Neural progenitor cell (in vitro differentiated cells): Measurements from ENCODE around the gene KITLG. TPM values are rescaled to one million over a fixed set of nuclear protein-coding genes. Genes with fewer than 3 reads are reported as not detected.

Experiments
- DNase-seq: peaks from one replicate; pipeline ENCODE4 v3.0.0-alpha.2; 2016; ENCODE audit warnings: low spot score
- H2AFZ ChIP-seq: fragments of 200-600 bp; sonication (generic); replicated peaks from 2 replicates; pipeline ENCODE4 v1.6.1; 2016; ENCODE audit warnings: antibody characterized with exemption
- H3F3A ChIP-seq: fragments of 200-600 bp; sonication (generic); 2 replicates; pipeline ENCODE4 v1.6.1; 2016; ENCODE audit warnings: antibody characterized with exemption, low read depth
- H3K27ac ChIP-seq: fragments of 200-600 bp; sonication (generic); 2 replicates; pipeline ENCODE4 v1.5.1; 2016; ENCODE audit warnings: mild to moderate bottlenecking
- H3K27me3 ChIP-seq: fragments of 200-600 bp; sonication (generic); 2 replicates; pipeline ENCODE4 v1.6.1; 2016; ENCODE audit warnings: mild to moderate bottlenecking, moderate library complexity
- H3K36me3 ChIP-seq: fragments of 200-600 bp; sonication (generic); 2 replicates; pipeline ENCODE4 v1.5.1; 2016
- H3K4me1 ChIP-seq: fragments of 200-600 bp; sonication (generic); 2 replicates; pipeline ENCODE4 v1.6.1; 2016; ENCODE audit warnings: mixed run types
- H3K4me2 ChIP-seq: fragments of 200-600 bp; sonication (generic); 2 replicates; pipeline ENCODE4 v1.6.1; 2016
- H3K4me3 ChIP-seq: fragments of 200-600 bp; sonication (generic); 2 replicates; pipeline ENCODE4 v1.5.1; 2016
- H3K79me2 ChIP-seq: fragments of 200-600 bp; sonication (generic); 2 replicates; pipeline ENCODE4 v1.6.1; 2016; ENCODE audit warnings: low read depth
- H3K9ac ChIP-seq: fragments of 200-600 bp; sonication (generic); 2 replicates; pipeline ENCODE4 v1.6.1; 2016
- H3K9me3 ChIP-seq: fragments of 200-600 bp; sonication (generic); 2 replicates; pipeline ENCODE4 v1.5.1; 2016; ENCODE audit warnings: low read depth
- H4K20me1 ChIP-seq: fragments of 200-600 bp; sonication (generic); 2 replicates; pipeline ENCODE4 v1.6.1; 2016; ENCODE audit warnings: low read depth
- H3K27ac Mint-ChIP-seq: 3 replicates; pipeline ENCODE4 v1.8.0; 2021; ENCODE audit warnings: mixed read lengths
- H3K27me3 Mint-ChIP-seq: 2 replicates; pipeline ENCODE4 v1.8.0; 2022; ENCODE audit warnings: low read depth, mild to moderate bottlenecking, inconsistent platforms, moderate library complexity, mixed read lengths; ENCODE audit not compliant: insufficient read depth
- H3K36me3 Mint-ChIP-seq: 3 replicates; pipeline ENCODE4 v1.8.0; 2021; ENCODE audit warnings: mixed read lengths
- H3K4me1 Mint-ChIP-seq: 3 replicates; pipeline ENCODE4 v1.8.0; 2021; ENCODE audit warnings: mixed read lengths
- H3K4me3 Mint-ChIP-seq: 3 replicates; pipeline ENCODE4 v1.8.0; 2021; ENCODE audit warnings: mild to moderate bottlenecking, moderate library complexity, mixed read lengths
- H3K9me3 Mint-ChIP-seq: 3 replicates; pipeline ENCODE4 v1.8.0; 2020; ENCODE audit warnings: mixed read lengths
- CTCF ChIP-seq: fragments of 200-600 bp; sonication (generic); IDR thresholded peaks from 2 replicates; pipeline ENCODE4 v1.5.1; 2017; ENCODE audit warnings: antibody characterized with exemption, mild to moderate bottlenecking
- EZH2 ChIP-seq: fragments of 200-600 bp; sonication (generic); IDR thresholded peaks from 2 replicates; pipeline ENCODE4 v1.6.1; 2017; ENCODE audit warnings: antibody characterized with exemption, mild to moderate bottlenecking, moderate library complexity
- EZH2phosphoT487 ChIP-seq: fragments of 200-600 bp; sonication (generic); IDR thresholded peaks from 2 replicates; pipeline ENCODE4 v1.6.1; 2017; ENCODE audit warnings: antibody characterized with exemption
- total RNA-seq: library from RNA; depleted of rRNA; stranded (reverse); fragments of >200 nt; gene quantifications from 2 replicates; pipeline ENCODE4 v1.2.3, GENCODE V29; 2015; ENCODE audit warnings: low replicate concordance

KITLG gene
- total RNA-seq, 1 donor from 2014 or later, result 1.0 TPM

- no peak overlapping the region for H3K27ac ChIP-seq
- H3K4me3 Mint-ChIP-seq, result no peak overlapping the region
- no peaks in the 10 kb centered on the region for H3K27me3 ChIP-seq
- no peaks in the 10 kb centered on the region for H3K4me1 Mint-ChIP-seq
- no peaks in the 10 kb centered on the region for H4K20me1 ChIP-seq
- no peaks in the 10 kb centered on the region for H3F3A ChIP-seq
- no peaks in the 10 kb centered on the region for H3K9me3 Mint-ChIP-seq
- no peak overlapping the region for H3K27ac Mint-ChIP-seq
- no peaks in the 10 kb centered on the region for H3K79me2 ChIP-seq
- H3K9me3 ChIP-seq, result no peaks in the 10 kb centered on the region
- no peak overlapping the region for H3K9ac ChIP-seq
- H3K4me1 ChIP-seq, result no peaks in the 10 kb centered on the region
- no peak for TF ChIP-seq EZH2phosphoT487
- TF ChIP-seq EZH2, result no peak
- TF ChIP-seq CTCF, result no peak
- H3K4me3 ChIP-seq, result no peak overlapping the region
- H3K36me3 Mint-ChIP-seq, result peaks cover 21% of the 10 kb centered on the region
- DNase-seq, result no peak
- no peak overlapping the region for H2AFZ ChIP-seq
- no peaks in the 10 kb centered on the region for H3K27me3 Mint-ChIP-seq
- no peaks in the 10 kb centered on the region for H3K36me3 ChIP-seq
- no peak overlapping the region for H3K4me2 ChIP-seq
Measured at GRCh38 chr12:88520436-88520820, 59.8 kb downstream of the KITLG start.

GRCh38 chr12:88519802-88520435 lies 60.4 kb downstream of the KITLG start:
- no peak for DNase-seq
- no peak overlapping the region for H3K27ac ChIP-seq
- no peaks in the 10 kb centered on the region for H3K27me3 Mint-ChIP-seq
- H3K4me3 ChIP-seq, result no peak overlapping the region
- no peaks in the 10 kb centered on the region for H3K79me2 ChIP-seq
- H2AFZ ChIP-seq, result no peak overlapping the region
- H3K36me3 Mint-ChIP-seq, result peaks cover 20% of the 10 kb centered on the region
- H3K9me3 Mint-ChIP-seq, result no peaks in the 10 kb centered on the region
- no peak for TF ChIP-seq CTCF
- TF ChIP-seq EZH2phosphoT487, result no peak
- TF ChIP-seq EZH2, result no peak
- no peaks in the 10 kb centered on the region for H3F3A ChIP-seq
- H3K4me1 ChIP-seq, result no peaks in the 10 kb centered on the region
- no peak overlapping the region for H3K4me2 ChIP-seq
- H4K20me1 ChIP-seq, result no peaks in the 10 kb centered on the region
- H3K36me3 ChIP-seq, result no peaks in the 10 kb centered on the region
- no peaks in the 10 kb centered on the region for H3K9me3 ChIP-seq
- no peaks in the 10 kb centered on the region for H3K27me3 ChIP-seq
- no peaks in the 10 kb centered on the region for H3K4me1 Mint-ChIP-seq
- no peak overlapping the region for H3K4me3 Mint-ChIP-seq
- H3K9ac ChIP-seq, result no peak overlapping the region
- H3K27ac Mint-ChIP-seq, result no peak overlapping the region

- Histone ChIP-seq H2AFZ (no peak overlapping the region), H3K79me2 (no peaks in the 10 kb centered on the region), H3K9ac (no peak overlapping the region), H3K4me2 (no peak overlapping the region), H3K27ac (no peak overlapping the region), H3K27me3 (no peaks in the 10 kb centered on the region), H3F3A (no peaks in the 10 kb centered on the region), H3K4me3 (no peak overlapping the region), H4K20me1 (no peaks in the 10 kb centered on the region), H3K36me3 (no peaks in the 10 kb centered on the region), H3K4me1 (no peaks in the 10 kb centered on the region), H3K9me3 (no peaks in the 10 kb centered on the region)
- H3K36me3 Mint-ChIP-seq, result peaks cover 18% of the 10 kb centered on the region
- no peak for TF ChIP-seq EZH2
- TF ChIP-seq CTCF, result no peak
- no peak for TF ChIP-seq EZH2phosphoT487
- no peaks in the 10 kb centered on the region for H3K4me1 Mint-ChIP-seq
- no peak for DNase-seq
- H3K27me3 Mint-ChIP-seq, result no peaks in the 10 kb centered on the region
- no peak overlapping the region for H3K4me3 Mint-ChIP-seq
- no peaks in the 10 kb centered on the region for H3K9me3 Mint-ChIP-seq
- no peak overlapping the region for H3K27ac Mint-ChIP-seq
Measured at GRCh38 chr12:88518863-88519403, 61.3 kb downstream of the KITLG start.
